Measurements from ENCODE around the gene ADTRP. TPM values are rescaled to one million over a fixed set of nuclear protein-coding genes. Genes with fewer than 3 reads are reported as not detected.

The ADTRP gene, protein sequence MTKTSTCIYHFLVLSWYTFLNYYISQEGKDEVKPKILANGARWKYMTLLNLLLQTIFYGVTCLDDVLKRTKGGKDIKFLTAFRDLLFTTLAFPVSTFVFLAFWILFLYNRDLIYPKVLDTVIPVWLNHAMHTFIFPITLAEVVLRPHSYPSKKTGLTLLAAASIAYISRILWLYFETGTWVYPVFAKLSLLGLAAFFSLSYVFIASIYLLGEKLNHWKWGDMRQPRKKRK
- 0.38 and 0.90 TPM in 2 replicates for total RNA-seq

DNA sequence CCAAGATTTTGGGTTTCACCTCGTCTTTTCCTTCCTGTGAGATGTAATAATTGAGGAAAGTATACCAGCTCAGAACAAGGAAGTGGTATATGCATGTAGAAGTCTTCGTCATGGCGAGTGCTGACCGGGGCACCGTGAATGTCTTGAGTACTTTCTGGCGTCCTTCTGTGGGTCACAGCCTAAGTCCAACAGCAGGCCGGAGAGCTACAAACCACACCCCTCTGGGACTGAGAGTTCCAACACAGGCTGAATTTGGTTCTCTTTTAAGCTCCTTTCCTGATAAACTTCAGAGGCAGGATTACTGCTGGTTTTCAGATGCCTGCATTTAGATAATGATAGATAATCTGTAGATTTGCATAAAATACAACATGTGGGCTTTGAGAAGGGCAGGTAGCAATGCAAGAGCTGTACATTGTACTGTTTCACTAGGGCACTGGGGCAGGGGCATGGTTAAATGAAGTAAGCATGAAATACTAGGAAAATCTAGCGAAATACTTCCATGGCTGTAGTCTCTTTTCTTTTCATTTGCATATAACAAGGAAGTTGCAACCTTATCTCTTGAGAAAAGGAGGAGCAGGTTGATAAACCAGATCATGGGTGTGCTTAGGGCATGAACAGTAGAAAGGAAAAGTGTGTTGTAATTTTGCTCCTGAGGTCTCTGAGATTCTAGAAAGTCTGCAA, at the start of gene ADTRP:
TSS of gene ADTRP (minus strand) at position 156 of the 681 bp plus-strand sequence. CDS start at position 112, 44 bp downstream.
- DNase-seq (ENCODE audit: low read depth in 2 of 2): no peak

GRCh38 chr6:11826779-11827178, 48.2 kb upstream of the ADTRP start:
- no peak for DNase-seq (ENCODE audit: low read depth in 2 of 2)

- DNase-seq (ENCODE audit: low read depth in 2 of 2): no peak
Measured at GRCh38 chr6:11824986-11825385, 46.4 kb upstream of the ADTRP start.

DNA sequence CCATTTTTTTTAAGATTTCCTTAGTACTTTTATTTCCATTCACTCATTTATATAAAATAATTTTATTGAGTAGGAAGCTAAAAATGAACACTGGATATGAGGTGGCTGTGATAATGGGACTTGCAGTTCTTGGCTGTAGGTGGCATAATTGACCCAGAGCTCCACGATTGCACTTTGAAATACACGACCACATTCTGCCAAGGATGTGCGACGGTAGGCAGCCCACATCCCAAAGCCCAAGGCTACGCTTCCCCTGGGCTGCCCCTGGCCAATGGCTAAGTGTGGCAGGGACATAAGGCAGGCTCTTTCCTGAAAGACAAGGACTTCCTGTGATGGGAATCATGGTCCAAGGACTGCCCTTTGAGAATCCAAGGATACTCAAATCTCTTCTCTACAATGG, 43.7 kb upstream of the ADTRP start:
- DNase-seq (ENCODE audit: low read depth in 2 of 2): no peak

DNA sequence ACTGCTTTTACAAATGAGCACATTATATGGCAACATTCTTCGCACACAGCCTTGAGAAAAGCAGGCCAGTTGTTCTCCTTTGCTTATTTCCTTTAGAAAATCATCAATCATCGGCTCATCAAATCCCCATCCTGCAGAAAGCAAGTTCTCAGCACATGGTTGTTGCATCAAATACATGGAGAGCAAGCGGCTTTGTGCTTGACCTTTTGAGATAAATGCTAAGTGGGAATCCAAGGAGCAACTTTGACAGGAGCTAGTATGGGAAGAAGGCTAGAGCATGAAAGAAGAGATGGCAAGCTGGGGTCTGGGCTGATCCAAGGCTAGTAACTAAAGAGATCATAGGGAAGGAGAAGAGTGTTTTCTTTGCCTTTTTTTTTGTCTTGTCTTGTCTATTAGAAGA, 43.2 kb upstream of the ADTRP start:
- no peak for DNase-seq (ENCODE audit: low read depth in 2 of 2)

GRCh38 chr6:11820821-11821220, 42.2 kb upstream of the ADTRP start:
- DNase-seq (ENCODE audit: low read depth in 2 of 2): no peak

- no peak for DNase-seq (ENCODE audit: low read depth in 2 of 2)
Measured at GRCh38 chr6:11819486-11819885, 40.9 kb upstream of the ADTRP start.

GRCh38 chr6:11815231-11815630, 36.6 kb upstream of the ADTRP start:
- DNase-seq (ENCODE audit: low read depth in 2 of 2): peak in 1 of 2 donors; percentile 2

DNA sequence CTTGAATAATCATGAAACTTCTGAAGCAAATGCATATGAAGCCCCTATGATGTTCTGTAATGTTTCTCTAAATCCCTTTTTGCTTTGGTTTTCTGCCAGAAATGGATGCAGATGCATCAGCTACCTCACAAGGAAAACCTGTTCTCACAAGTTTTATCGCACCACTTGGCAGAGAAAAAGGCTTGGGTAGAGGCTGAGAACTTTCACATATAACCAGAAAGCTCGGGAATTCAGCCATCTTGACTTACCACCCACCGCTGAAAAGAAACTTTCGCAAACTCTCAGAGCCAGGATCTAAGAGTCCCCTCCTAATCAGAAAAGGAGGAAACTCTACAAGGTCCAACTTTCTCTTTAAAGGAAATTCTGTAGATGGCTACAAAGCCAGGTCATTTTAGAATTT, 36.2 kb upstream of the ADTRP start:
- no peak for DNase-seq (ENCODE audit: low read depth in 2 of 2)

- no peak for DNase-seq (ENCODE audit: low read depth in 2 of 2)
Measured at GRCh38 chr6:11814106-11814505, 35.5 kb upstream of the ADTRP start.

- DNase-seq (ENCODE audit: low read depth in 2 of 2): no peak
Measured at GRCh38 chr6:11813606-11814005, 35.0 kb upstream of the ADTRP start.

- DNase-seq (ENCODE audit: low read depth in 2 of 2): no peak
Measured at GRCh38 chr6:11812951-11813350, 34.3 kb upstream of the ADTRP start.

- no peak for DNase-seq (ENCODE audit: low read depth in 2 of 2)
Measured at GRCh38 chr6:11812439-11812838, 33.8 kb upstream of the ADTRP start.

GRCh38 chr6:11811644-11812264, 33.2 kb upstream of the ADTRP start:
- no peak for DNase-seq (ENCODE audit: low read depth in 2 of 2)

GRCh38 chr6:11810854-11811643, 32.4 kb upstream of the ADTRP start:
- no peak for DNase-seq (ENCODE audit: low read depth in 2 of 2)

DNA sequence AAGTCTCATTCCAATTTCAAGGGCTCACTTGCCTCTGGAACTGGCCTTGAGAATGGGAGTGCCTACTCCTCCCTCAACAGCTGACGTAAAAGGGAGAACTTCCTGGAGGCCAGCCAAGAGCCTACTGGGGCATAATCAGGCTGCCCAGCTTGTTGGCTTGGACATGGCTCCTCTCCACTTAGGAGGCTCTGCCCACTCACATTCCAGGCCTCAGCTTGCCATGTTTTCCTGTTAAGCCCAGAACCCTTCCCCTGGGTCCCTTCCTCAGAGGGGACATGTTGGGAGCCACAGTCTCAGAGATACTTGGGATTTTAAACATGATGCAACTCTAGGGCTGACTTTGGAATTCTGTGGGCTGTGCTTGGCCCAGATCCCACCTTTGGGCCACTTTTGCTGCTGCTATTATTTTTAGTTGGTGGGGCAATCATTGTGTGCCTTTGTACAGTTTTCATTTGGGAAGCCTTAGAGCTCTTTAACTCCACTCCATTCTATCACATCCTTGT, 31.5 kb upstream of the ADTRP start:
- DNase-seq (ENCODE audit: low read depth in 2 of 2): peak in 1 of 2 donors; percentile 20

GRCh38 chr6:11808054-11808453, 29.5 kb upstream of the ADTRP start:
- no peak for DNase-seq (ENCODE audit: low read depth in 2 of 2)

GRCh38 chr6:11806561-11807317, 28.1 kb upstream of the ADTRP start:
- DNase-seq (ENCODE audit: low read depth in 2 of 2): no peak

- no peak for DNase-seq (ENCODE audit: low read depth in 2 of 2)
Measured at GRCh38 chr6:11805259-11806053, 26.9 kb upstream of the ADTRP start.

DNA sequence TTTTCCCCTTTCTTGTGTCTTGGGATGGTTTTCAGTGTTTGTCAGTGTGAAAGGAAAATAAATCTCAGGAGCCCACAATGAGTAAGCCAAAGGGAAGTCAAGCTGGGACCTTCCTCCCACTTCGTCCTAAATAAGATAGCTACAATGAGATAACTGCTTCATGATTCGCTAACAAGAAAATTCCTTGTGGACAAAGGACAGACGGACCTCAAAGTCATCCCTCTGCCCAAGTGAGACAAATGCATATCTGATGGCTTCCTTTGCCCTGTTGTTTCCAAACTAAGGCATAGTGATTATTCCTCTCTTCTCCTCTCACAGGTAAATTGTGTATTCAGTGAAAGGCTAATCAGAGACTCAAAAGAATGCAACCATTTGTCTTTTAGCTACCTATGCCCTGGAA, 26.1 kb upstream of the ADTRP start:
- DNase-seq (ENCODE audit: low read depth in 2 of 2): no peak
